ENCODE data around the gene CUL3.

The CUL3 gene

DNA sequence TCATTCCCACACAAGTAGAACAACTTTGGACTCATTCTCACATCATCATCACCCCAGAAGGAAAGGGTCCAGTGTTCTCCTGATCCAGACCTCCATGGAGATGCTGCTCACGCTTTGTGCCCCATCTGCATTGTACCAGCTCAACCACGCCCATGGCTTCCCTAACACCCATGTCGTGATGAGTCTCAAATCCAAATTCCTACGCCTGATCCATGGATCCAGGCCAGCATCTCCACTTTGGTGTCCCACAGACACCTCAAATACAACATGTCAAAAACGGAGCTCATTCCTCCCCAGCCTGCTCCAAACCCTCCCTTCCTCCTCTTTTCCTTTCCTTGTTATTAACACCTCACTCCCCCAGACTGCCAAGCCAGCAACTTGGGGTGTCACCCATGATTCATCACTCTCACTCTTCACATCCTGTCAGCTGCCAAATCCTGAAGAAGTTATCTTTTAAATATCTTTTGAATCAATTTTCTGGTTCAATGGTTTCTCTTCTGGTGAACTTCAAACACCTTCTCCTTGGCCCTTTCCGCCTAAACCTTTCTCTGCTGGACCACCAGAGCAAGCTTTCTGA, 153.1 kb downstream of the CUL3 start:
- Histone ChIP-seq H3K9ac (ENCODE audit: low read length) (no peak overlapping the region), H3K27me3 (ENCODE audit: low read depth, low read length) (no peaks in the 10 kb centered on the region), H3K27ac (ENCODE audit: low read length) (no peak overlapping the region), H2AFZ (ENCODE audit: low read depth, low read length) (no peak overlapping the region), H3K79me2 (ENCODE audit: low read length) (no peaks in the 10 kb centered on the region), H3K4me1 (ENCODE audit: low read length) (no peaks in the 10 kb centered on the region), H3K4me2 (ENCODE audit: low read length) (no peak overlapping the region), H3K4me3 (ENCODE audit: low read length) (no peak overlapping the region), H3K9me3 (ENCODE audit: insufficient read depth, low read length) (no peaks in the 10 kb centered on the region), H3K36me3 (replicated peaks; ENCODE audit: low read depth, low read length) (no peaks in the 10 kb centered on the region), H4K20me1 (ENCODE audit: insufficient read depth, low read length) (no peaks in the 10 kb centered on the region)
- TF ChIP-seq, protein P1, sequence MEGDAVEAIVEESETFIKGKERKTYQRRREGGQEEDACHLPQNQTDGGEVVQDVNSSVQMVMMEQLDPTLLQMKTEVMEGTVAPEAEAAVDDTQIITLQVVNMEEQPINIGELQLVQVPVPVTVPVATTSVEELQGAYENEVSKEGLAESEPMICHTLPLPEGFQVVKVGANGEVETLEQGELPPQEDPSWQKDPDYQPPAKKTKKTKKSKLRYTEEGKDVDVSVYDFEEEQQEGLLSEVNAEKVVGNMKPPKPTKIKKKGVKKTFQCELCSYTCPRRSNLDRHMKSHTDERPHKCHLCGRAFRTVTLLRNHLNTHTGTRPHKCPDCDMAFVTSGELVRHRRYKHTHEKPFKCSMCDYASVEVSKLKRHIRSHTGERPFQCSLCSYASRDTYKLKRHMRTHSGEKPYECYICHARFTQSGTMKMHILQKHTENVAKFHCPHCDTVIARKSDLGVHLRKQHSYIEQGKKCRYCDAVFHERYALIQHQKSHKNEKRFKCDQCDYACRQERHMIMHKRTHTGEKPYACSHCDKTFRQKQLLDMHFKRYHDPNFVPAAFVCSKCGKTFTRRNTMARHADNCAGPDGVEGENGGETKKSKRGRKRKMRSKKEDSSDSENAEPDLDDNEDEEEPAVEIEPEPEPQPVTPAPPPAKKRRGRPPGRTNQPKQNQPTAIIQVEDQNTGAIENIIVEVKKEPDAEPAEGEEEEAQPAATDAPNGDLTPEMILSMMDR (IDR thresholded peaks at IDR 0.05; ENCODE audit: low read depth, low read length): no peak
- no peak for TF ChIP-seq EZH2phosphoT487 (IDR thresholded peaks at IDR 0.05; ENCODE audit: low read depth)

GRCh38 chr2:224429441-224429810, 155.7 kb downstream of the CUL3 start:
- no peak overlapping the region for H3K9ac ChIP-seq (ENCODE audit: low read length)
- H3K4me3 ChIP-seq (ENCODE audit: low read length): no peak overlapping the region
- no peaks in the 10 kb centered on the region for H3K36me3 ChIP-seq (replicated peaks; ENCODE audit: low read depth, low read length)
- H3K4me1 ChIP-seq (ENCODE audit: low read length): no peaks in the 10 kb centered on the region
- no peak overlapping the region for H3K27ac ChIP-seq (ENCODE audit: low read length)
- no peaks in the 10 kb centered on the region for H3K79me2 ChIP-seq (ENCODE audit: low read length)
- H2AFZ ChIP-seq (ENCODE audit: low read depth, low read length): no peak overlapping the region
- H3K9me3 ChIP-seq (ENCODE audit: insufficient read depth, low read length): no peaks in the 10 kb centered on the region
- H3K4me2 ChIP-seq (ENCODE audit: low read length): no peak overlapping the region
- H3K27me3 ChIP-seq (ENCODE audit: low read depth, low read length): no peaks in the 10 kb centered on the region
- H4K20me1 ChIP-seq (ENCODE audit: insufficient read depth, low read length): no peaks in the 10 kb centered on the region
- no peak for TF ChIP-seq EZH2phosphoT487 (IDR thresholded peaks at IDR 0.05; ENCODE audit: low read depth)
- TF ChIP-seq, protein P1 (IDR thresholded peaks at IDR 0.05; ENCODE audit: low read depth, low read length): no peak

DNA sequence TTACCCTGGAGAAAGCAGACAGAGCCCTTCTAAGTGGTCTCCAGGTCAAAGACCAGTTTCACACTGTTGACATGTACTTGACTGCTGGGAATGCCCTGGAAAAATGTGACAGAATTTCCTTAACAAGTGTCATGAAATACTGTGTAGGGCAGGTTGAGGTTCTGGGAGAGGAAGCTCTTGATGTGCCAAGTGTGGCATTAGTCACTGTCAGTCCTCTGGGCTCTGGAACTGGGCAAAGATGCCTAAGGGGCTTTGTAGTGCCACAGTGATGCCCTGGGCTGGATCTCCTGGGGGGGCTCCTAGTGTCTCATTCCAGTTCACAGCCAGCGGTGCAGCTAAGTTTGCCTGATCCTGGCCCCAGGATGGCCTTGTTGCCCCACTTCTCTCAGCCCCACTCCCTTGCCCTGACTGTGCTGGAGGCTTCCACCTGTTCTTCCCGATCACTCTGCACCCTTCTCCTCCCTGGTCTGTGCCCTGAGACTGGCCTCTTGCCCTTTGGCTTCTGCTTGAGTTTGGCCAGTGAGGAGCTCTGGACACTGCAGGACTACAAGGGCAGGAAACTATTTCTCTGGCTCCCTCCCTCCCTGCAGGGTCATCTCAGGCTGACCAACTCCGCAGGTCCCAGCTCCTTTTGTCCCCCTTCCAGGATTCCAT, 156.2 kb downstream of the CUL3 start:
- Histone ChIP-seq H3K4me1 (ENCODE audit: low read length) (no peaks in the 10 kb centered on the region), H3K4me2 (ENCODE audit: low read length) (no peak overlapping the region), H3K4me3 (ENCODE audit: low read length) (no peak overlapping the region)

DNA sequence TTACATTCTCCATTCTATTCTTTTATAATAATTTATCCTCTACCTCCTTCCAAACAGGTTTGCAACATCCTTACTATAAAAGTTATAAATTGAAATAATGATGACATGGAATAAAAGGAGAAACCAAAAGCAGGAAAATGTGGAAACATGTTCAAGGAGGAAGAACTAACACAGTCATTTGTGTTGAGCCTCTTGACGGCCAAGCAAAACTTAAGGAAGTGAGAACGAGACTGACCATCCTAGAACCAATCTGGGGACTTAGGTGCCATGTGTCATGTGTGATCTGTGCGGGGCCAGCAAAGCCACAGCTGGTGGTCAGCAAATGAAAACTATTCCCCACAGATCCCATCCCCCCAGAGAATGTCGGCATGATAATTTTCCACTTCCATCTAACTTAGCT, 157.7 kb downstream of the CUL3 start:
- H3K9ac ChIP-seq (ENCODE audit: low read length): no peak overlapping the region
- no peaks in the 10 kb centered on the region for H4K20me1 ChIP-seq (ENCODE audit: insufficient read depth, low read length)
- no peak overlapping the region for H3K4me2 ChIP-seq (ENCODE audit: low read length)
- no peaks in the 10 kb centered on the region for H3K4me1 ChIP-seq (ENCODE audit: low read length)
- TF ChIP-seq, protein P1 (IDR thresholded peaks at IDR 0.05; ENCODE audit: low read depth, low read length): no peak
- TF ChIP-seq EZH2phosphoT487 (IDR thresholded peaks at IDR 0.05; ENCODE audit: low read depth): no peak
- no peaks in the 10 kb centered on the region for H3K36me3 ChIP-seq (replicated peaks; ENCODE audit: low read depth, low read length)
- H3K27ac ChIP-seq (ENCODE audit: low read length): no peak overlapping the region
- H3K9me3 ChIP-seq (ENCODE audit: insufficient read depth, low read length): no peaks in the 10 kb centered on the region
- H3K4me3 ChIP-seq (ENCODE audit: low read length): no peak overlapping the region
- H3K79me2 ChIP-seq (ENCODE audit: low read length): no peaks in the 10 kb centered on the region
- H2AFZ ChIP-seq (ENCODE audit: low read depth, low read length): no peak overlapping the region
- H3K27me3 ChIP-seq (ENCODE audit: low read depth, low read length): no peaks in the 10 kb centered on the region

More for the DNA sequence above, 156.2 kb downstream of the CUL3 start:
- H3K27ac ChIP-seq (ENCODE audit: low read length): no peak overlapping the region
- no peak for TF ChIP-seq EZH2phosphoT487 (IDR thresholded peaks at IDR 0.05; ENCODE audit: low read depth)
- H2AFZ ChIP-seq (ENCODE audit: low read depth, low read length): no peak overlapping the region
- H4K20me1 ChIP-seq (ENCODE audit: insufficient read depth, low read length): no peaks in the 10 kb centered on the region
- no peak overlapping the region for H3K9ac ChIP-seq (ENCODE audit: low read length)
- no peaks in the 10 kb centered on the region for H3K79me2 ChIP-seq (ENCODE audit: low read length)
- no peaks in the 10 kb centered on the region for H3K9me3 ChIP-seq (ENCODE audit: insufficient read depth, low read length)
- H3K36me3 ChIP-seq (replicated peaks; ENCODE audit: low read depth, low read length): no peaks in the 10 kb centered on the region
- no peaks in the 10 kb centered on the region for H3K27me3 ChIP-seq (ENCODE audit: low read depth, low read length)
